WTC11 (cell line): ENCODE data around the gene HOMER3. TPM values are rescaled to one million over a fixed set of nuclear protein-coding genes. Genes with fewer than 3 reads are reported as not detected.

ENCODE experiments used
- ATAC-seq: fragments of 200-7000 bp; cut with Tn5 transposase; 2 replicates; pipeline ENCODE4 v1.10.0; 2021; ENCODE audit warnings: mild to moderate bottlenecking, moderate library complexity
- CTCF ChIA-PET: fragments of 300-600 bp; sonication (Branson Sonifier 250); formaldehyde crosslinking; loops from one replicate; lab custom pipeline; 2021; ENCODE audit warnings: antibody characterized with exemption; lab: Charles Lee
- POLR2A ChIA-PET: fragments of 350-600 bp; sonication (Branson Sonifier 250); formaldehyde crosslinking; loops from one replicate; lab custom pipeline; 2021; ENCODE audit warnings: antibody characterized with exemption; lab: Charles Lee
- DNase-seq: peaks from one replicate; pipeline ENCODE4 v3.0.0; 2021; ENCODE audit warnings: low spot score
- H3K27ac Mint-ChIP-seq: 2 replicates; pipeline ENCODE4 v1.8.0; 2021; ENCODE audit warnings: mixed read lengths
- H3K27me3 Mint-ChIP-seq: 2 replicates; pipeline ENCODE4 v1.8.0; 2021; ENCODE audit warnings: low read depth, mild to moderate bottlenecking, moderate library complexity, mixed read lengths
- H3K36me3 Mint-ChIP-seq: 2 replicates; pipeline ENCODE4 v1.8.0; 2021; ENCODE audit warnings: mixed read lengths
- H3K4me1 Mint-ChIP-seq: 2 replicates; pipeline ENCODE4 v1.8.0; 2022; ENCODE audit warnings: mixed read lengths
- H3K4me3 Mint-ChIP-seq: 2 replicates; pipeline ENCODE4 v1.8.0; 2021; ENCODE audit warnings: mild to moderate bottlenecking, moderate library complexity, mixed read lengths
- H3K9me3 Mint-ChIP-seq: 2 replicates; pipeline ENCODE4 v1.8.0; 2021; ENCODE audit warnings: mixed read lengths
- AFF4 ChIP-seq: sonication (generic); formaldehyde crosslinking; IDR thresholded peaks from 2 replicates; pipeline ENCODE4 v1.8.1; 2023; ENCODE audit warnings: mild to moderate bottlenecking, missing genetic modification reagents, borderline replicate concordance
- CBFB ChIP-seq: sonication (generic); formaldehyde crosslinking; IDR thresholded peaks from 2 replicates; pipeline ENCODE4 v1.8.1; 2022; ENCODE audit warnings: mild to moderate bottlenecking, low read depth, missing genetic modification reagents
- EMX1 ChIP-seq: fragments of 250-450 bp; sonication (Bioruptor Pico); IDR thresholded peaks from 2 replicates; pipeline ENCODE4 v1.8.0; 2021; ENCODE audit warnings: mild to moderate bottlenecking
- ESRRA ChIP-seq: sonication (generic); formaldehyde crosslinking; IDR thresholded peaks from 2 replicates; pipeline ENCODE4 v1.8.1; 2022; ENCODE audit warnings: mild to moderate bottlenecking, missing genetic modification reagents, borderline replicate concordance
- GTF2I ChIP-seq: fragments of 250-450 bp; sonication (Bioruptor Pico); conservative IDR thresholded peaks from 2 replicates; pipeline ENCODE4 v1.4.0; 2021; ENCODE audit warnings: mild to moderate bottlenecking
- HMGXB4 ChIP-seq: sonication (generic); formaldehyde crosslinking; IDR thresholded peaks from 2 replicates; pipeline ENCODE4 v1.8.1; 2023; ENCODE audit warnings: mild to moderate bottlenecking, moderate library complexity, missing genetic modification reagents
- IRF1 ChIP-seq: sonication (generic); formaldehyde crosslinking; IDR thresholded peaks from 2 replicates; pipeline ENCODE4 v1.8.0; 2023; ENCODE audit warnings: missing genetic modification reagents
- MAX ChIP-seq: sonication (generic); formaldehyde crosslinking; IDR thresholded peaks from 2 replicates; pipeline ENCODE4 v1.8.0; 2022; ENCODE audit warnings: mild to moderate bottlenecking, missing genetic modification reagents
- NFATC4 ChIP-seq: fragments of 250-450 bp; sonication (Bioruptor Pico); IDR thresholded peaks from 2 replicates; pipeline ENCODE4 v1.9.0; 2021; ENCODE audit warnings: mild to moderate bottlenecking
- NFYB ChIP-seq: sonication (generic); formaldehyde crosslinking; conservative IDR thresholded peaks from 2 replicates; pipeline ENCODE4 v1.8.0; 2022; ENCODE audit warnings: low read depth, missing genetic modification reagents
- NR2C2 ChIP-seq: sonication (generic); formaldehyde crosslinking; IDR thresholded peaks from 2 replicates; pipeline ENCODE4 v1.8.0; 2022; ENCODE audit warnings: mild to moderate bottlenecking, missing genetic modification reagents
- NR3C1 ChIP-seq: sonication (generic); formaldehyde crosslinking; conservative IDR thresholded peaks from 2 replicates; pipeline ENCODE4 v1.8.1; 2023; ENCODE audit warnings: low read depth, mild to moderate bottlenecking, missing genetic modification reagents
- OVOL2 ChIP-seq: fragments of 250-450 bp; sonication (Bioruptor Pico); IDR thresholded peaks from 2 replicates; pipeline ENCODE4 v1.9.0; 2021; ENCODE audit warnings: mild to moderate bottlenecking, borderline replicate concordance
- PRRX2 ChIP-seq: fragments of 250-450 bp; sonication (Bioruptor Pico); IDR thresholded peaks from 2 replicates; pipeline ENCODE4 v1.8.0; 2021; ENCODE audit warnings: mild to moderate bottlenecking
- SMAD4 ChIP-seq: sonication (generic); formaldehyde crosslinking; IDR thresholded peaks from 2 replicates; pipeline ENCODE4 v1.8.0; 2022; ENCODE audit warnings: mild to moderate bottlenecking, missing genetic modification reagents
- TP53 ChIP-seq: sonication (generic); formaldehyde crosslinking; IDR thresholded peaks from 2 replicates; pipeline ENCODE4 v1.8.1; 2023; ENCODE audit warnings: mild to moderate bottlenecking, missing genetic modification reagents
- ZBTB43 ChIP-seq: sonication (generic); formaldehyde crosslinking; IDR thresholded peaks from 2 replicates; pipeline ENCODE4 v1.8.1; 2023; ENCODE audit warnings: mild to moderate bottlenecking, missing genetic modification reagents
- ZNF121 ChIP-seq: sonication (generic); formaldehyde crosslinking; IDR thresholded peaks from 2 replicates; pipeline ENCODE4 v1.8.0; 2023; ENCODE audit warnings: missing genetic modification reagents
- ZNF138 ChIP-seq: sonication (generic); formaldehyde crosslinking; conservative IDR thresholded peaks from 2 replicates; pipeline ENCODE4 v1.8.1; 2022; ENCODE audit warnings: mild to moderate bottlenecking, moderate library complexity, missing genetic modification reagents
- ZNF219 ChIP-seq: sonication (generic); formaldehyde crosslinking; IDR thresholded peaks from 2 replicates; pipeline ENCODE4 v1.8.0; 2023; ENCODE audit warnings: missing genetic modification reagents, mild to moderate bottlenecking, borderline replicate concordance
- ZNF281 ChIP-seq: sonication (generic); formaldehyde crosslinking; IDR thresholded peaks from 2 replicates; pipeline ENCODE4 v1.8.0; 2023; ENCODE audit warnings: mild to moderate bottlenecking, missing genetic modification reagents
- ZNF532 ChIP-seq: fragments of 250-450 bp; sonication (Bioruptor Pico); IDR thresholded peaks from 2 replicates; pipeline ENCODE4 v1.9.0; 2021; ENCODE audit warnings: mild to moderate bottlenecking, borderline replicate concordance
- total RNA-seq: library from RNA; stranded (reverse); gene quantifications from 3 replicates; pipeline ENCODE4 v1.2.3, GENCODE V29; 2021

Gene HOMER3
- total RNA-seq, 1 experiment from 2014 or later: 28.2 TPM

GRCh38 chr19:18961767-18962620, 21.0 kb upstream of the HOMER3 start:
- Mint-ChIP-seq H3K27ac (peak overlapping the region; percentile 79), H3K4me1 (peaks cover 15% of the 10 kb centered on the region), H3K9me3 (no peaks in the 10 kb centered on the region), H3K36me3 (no peaks in the 10 kb centered on the region), H3K4me3 (peak overlapping the region; percentile 54), H3K27me3 (peaks cover 28% of the 10 kb centered on the region)
- ChIA-PET CTCF (interaction anchor here (0.6 to 1.4 kb wide), 12 partner anchors 9 to 66 kb away, joined by 3 to 9 read pairs (median 4); partner anchors contain the start of genes CERS1, COPE and DDX49), POLR2A (interaction anchor here (0.5 to 0.7 kb wide), 2 partner anchors 15 to 703 kb away, joined by 3 to 11 read pairs; no protein-coding TSS in a partner anchor)
- ATAC-seq (peak; percentile 99), DNase-seq (peak; percentile 97)
- TF ChIP-seq SMAD4 (no peak), IRF1 (CRISPR knock-in tag) (no peak), NR3C1 (CRISPR knock-in tag) (no peak), ZNF281 (CRISPR knock-in tag) (no peak), ZNF138 (CRISPR knock-in tag) (no peak), ESRRA (CRISPR knock-in tag) (no peak), ZNF121 (0 out of 2 replicates have a peak, but pooled peaks have one; percentile 7), TP53 (CRISPR knock-in tag) (no peak), NFYB (CRISPR knock-in tag) (no peak), AFF4 (CRISPR knock-in tag) (no peak), NFATC4 (CRISPR knock-in tag) (no peak), EMX1 (CRISPR knock-in tag) (no peak), GTF2I (CRISPR knock-in tag) (peak; percentile 99), CBFB (CRISPR knock-in tag) (no peak), MAX (CRISPR knock-in tag) (peak; percentile 31; the same call in 1 of the 2 replicates), ZNF219 (CRISPR knock-in tag) (no peak), OVOL2 (no peak), ZNF532 (CRISPR knock-in tag) (no peak), ZBTB43 (CRISPR knock-in tag) (no peak), PRRX2 (CRISPR knock-in tag) (peak; percentile 27; the same call in 1 of the 2 replicates), NR2C2 (CRISPR knock-in tag) (no peak), HMGXB4 (CRISPR knock-in tag) (no peak)
